Measurements from ENCODE around the gene ARFRP1.

Gene ARFRP1

DNA sequence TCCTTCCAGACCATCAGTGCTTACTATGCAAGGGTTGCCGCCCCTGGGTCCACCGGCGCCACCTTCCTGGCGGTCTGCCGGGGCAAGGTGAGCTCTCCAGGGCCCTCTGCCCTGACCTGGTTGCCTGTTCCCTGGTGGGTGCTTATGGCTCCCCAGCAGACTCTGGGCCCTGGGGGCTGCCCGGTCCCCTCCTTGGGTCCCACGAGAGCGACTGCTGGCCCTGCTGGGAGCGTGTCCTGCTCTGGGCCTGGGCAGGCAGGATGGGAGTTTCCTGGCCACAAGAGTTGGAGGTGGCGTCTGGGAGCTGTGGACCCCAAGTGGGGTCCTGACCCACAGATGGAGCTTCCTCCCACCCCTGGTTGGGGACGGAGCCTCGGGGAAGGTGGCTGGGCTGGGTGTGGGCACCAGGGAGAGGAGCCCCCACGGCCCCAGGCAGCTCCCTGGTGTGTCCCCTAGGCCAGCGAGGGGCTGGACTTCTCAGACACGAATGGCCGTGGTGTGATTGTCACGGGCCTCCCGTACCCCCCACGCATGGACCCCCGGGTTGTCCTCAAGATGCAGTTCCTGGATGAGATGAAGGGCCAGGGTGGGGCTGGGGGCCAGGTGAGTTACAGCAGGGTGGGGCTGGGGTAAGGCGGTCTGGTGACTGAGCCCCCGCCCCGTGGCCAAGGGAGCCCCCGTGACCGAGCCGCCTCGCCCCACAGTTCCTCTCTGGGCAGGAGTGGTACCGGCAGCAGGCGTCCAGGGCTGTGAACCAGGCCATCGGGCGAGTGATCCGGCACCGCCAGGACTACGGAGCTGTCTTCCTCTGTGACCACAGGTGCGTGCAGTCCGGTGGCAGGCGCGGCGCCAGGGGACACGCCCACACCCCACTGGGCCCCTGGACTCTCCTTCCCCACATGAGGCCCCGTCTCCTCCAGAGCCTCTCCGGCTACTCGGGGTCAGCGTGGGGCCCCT, 18.5 kb downstream of the ARFRP1 start:
- Histone ChIP-seq H3K4me3 (IDR thresholded peaks at IDR 0.05; ENCODE audit: insufficient read depth, low read depth, low read length) (no peak overlapping the region), H3K4me1 (ENCODE audit: low read depth, poor library complexity, severe bottlenecking) (no peaks in the 10 kb centered on the region), H3K27me3 (ENCODE audit: insufficient read depth, low read depth) (no peaks in the 10 kb centered on the region; the same call in 1 of the 2 replicates), H3K36me3 (ENCODE audit: insufficient read depth) (no peaks in the 10 kb centered on the region), H3K27ac (no peak overlapping the region), H4K20me1 (ENCODE audit: insufficient read depth) (no peaks in the 10 kb centered on the region), H3K4me2 (no peak overlapping the region), H2AFZ (ENCODE audit: low read depth) (no peak overlapping the region), H3K9ac (no peak overlapping the region), H3K79me2 (ENCODE audit: insufficient read depth, low read depth) (no peaks in the 10 kb centered on the region)
- TF ChIP-seq, protein P1, sequence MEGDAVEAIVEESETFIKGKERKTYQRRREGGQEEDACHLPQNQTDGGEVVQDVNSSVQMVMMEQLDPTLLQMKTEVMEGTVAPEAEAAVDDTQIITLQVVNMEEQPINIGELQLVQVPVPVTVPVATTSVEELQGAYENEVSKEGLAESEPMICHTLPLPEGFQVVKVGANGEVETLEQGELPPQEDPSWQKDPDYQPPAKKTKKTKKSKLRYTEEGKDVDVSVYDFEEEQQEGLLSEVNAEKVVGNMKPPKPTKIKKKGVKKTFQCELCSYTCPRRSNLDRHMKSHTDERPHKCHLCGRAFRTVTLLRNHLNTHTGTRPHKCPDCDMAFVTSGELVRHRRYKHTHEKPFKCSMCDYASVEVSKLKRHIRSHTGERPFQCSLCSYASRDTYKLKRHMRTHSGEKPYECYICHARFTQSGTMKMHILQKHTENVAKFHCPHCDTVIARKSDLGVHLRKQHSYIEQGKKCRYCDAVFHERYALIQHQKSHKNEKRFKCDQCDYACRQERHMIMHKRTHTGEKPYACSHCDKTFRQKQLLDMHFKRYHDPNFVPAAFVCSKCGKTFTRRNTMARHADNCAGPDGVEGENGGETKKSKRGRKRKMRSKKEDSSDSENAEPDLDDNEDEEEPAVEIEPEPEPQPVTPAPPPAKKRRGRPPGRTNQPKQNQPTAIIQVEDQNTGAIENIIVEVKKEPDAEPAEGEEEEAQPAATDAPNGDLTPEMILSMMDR (conservative IDR thresholded peaks at IDR 0.05; ENCODE audit: low read depth, low read length) = no peak

DNA sequence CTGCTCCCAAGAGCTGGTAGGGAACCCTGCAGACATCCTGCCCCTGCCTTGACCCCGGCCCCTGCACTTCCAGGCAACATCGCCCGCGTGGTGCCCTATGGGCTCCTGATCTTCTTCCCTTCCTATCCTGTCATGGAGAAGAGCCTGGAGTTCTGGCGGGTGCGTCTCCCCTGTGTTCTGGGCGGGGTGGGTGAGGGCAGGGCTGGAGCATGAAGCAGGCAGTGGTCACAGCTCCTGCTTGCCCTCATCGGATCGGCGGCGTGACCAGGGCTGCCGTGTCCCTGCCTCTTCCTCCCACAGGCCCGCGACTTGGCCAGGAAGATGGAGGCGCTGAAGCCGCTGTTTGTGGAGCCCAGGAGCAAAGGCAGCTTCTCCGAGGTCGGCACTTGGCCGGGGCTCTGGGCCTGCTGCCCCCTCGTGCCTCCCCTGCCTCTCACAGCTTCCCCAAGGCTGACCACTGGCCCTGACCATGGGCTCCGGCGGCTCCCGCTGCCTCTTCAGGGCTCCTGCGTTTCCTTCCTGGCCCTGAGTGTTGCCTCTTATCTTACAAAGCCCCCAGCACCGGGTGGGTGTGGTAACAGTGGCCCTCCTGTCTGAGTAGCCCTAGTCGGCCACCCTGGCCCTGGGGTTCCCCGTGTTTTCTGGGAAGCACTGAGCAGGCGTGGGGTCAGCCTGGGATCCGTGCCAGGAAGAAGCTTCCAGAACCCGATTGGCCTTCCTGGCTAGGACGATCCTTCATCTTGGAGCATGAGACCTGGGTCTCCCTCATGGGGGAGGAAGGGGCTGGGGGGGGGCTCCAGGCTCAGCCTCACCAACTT, 19.3 kb downstream of the ARFRP1 start:
- Histone ChIP-seq H3K27ac (no peak overlapping the region), H3K27me3 (ENCODE audit: insufficient read depth, low read depth) (no peaks in the 10 kb centered on the region; the same call in 1 of the 2 replicates), H3K9ac (no peak overlapping the region), H2AFZ (ENCODE audit: low read depth) (no peak overlapping the region), H3K4me2 (no peak overlapping the region), H3K36me3 (ENCODE audit: insufficient read depth) (no peaks in the 10 kb centered on the region), H3K4me1 (ENCODE audit: low read depth, poor library complexity, severe bottlenecking) (no peaks in the 10 kb centered on the region), H3K4me3 (IDR thresholded peaks at IDR 0.05; ENCODE audit: insufficient read depth, low read depth, low read length) (no peak overlapping the region), H3K79me2 (ENCODE audit: insufficient read depth, low read depth) (no peaks in the 10 kb centered on the region), H4K20me1 (ENCODE audit: insufficient read depth) (no peaks in the 10 kb centered on the region)
- TF ChIP-seq, protein P1 (conservative IDR thresholded peaks at IDR 0.05; ENCODE audit: low read depth, low read length) = no peak

DNA sequence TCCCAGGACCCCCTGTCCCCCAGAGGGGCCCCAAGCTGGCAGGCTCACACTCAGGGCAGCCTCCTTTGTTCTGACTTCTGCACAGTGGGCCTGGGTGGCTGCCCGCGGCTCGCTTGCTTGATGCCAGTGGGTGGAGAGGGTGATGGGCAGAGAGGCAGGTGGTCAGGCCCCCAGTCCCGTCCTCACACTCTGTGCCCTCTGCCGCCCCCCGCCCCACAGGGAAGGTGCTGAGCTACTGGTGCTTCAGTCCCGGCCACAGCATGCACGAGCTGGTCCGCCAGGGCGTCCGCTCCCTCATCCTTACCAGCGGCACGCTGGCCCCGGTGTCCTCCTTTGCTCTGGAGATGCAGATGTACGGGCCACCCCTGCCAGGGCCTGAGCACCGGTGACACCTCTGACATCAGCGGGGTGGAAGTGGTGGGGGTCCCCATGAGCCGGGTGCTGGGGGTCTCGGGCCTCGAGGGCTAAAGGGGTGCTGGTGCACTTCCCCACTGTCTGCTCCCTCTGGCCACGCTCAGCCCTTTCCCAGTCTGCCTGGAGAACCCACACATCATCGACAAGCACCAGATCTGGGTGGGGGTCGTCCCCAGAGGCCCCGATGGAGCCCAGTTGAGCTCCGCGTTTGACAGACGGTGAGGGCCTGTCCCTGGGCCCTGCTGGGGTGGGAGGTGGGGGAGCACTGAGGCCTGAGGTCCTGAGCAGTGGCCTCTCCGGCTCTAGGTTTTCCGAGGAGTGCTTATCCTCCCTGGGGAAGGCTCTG, 20.2 kb downstream of the ARFRP1 start:
- no peak overlapping the region for H3K9ac ChIP-seq
- H3K4me3 ChIP-seq (IDR thresholded peaks at IDR 0.05; ENCODE audit: insufficient read depth, low read depth, low read length) = no peak overlapping the region
- H4K20me1 ChIP-seq (ENCODE audit: insufficient read depth) = no peaks in the 10 kb centered on the region
- H2AFZ ChIP-seq (ENCODE audit: low read depth) = no peak overlapping the region
- H3K27ac ChIP-seq = no peak overlapping the region
- H3K4me1 ChIP-seq (ENCODE audit: low read depth, poor library complexity, severe bottlenecking) = no peaks in the 10 kb centered on the region
- H3K36me3 ChIP-seq (ENCODE audit: insufficient read depth) = no peaks in the 10 kb centered on the region
- no peaks in the 10 kb centered on the region for H3K79me2 ChIP-seq (ENCODE audit: insufficient read depth, low read depth)
- H3K4me2 ChIP-seq = no peak overlapping the region
- TF ChIP-seq, protein P1 (conservative IDR thresholded peaks at IDR 0.05; ENCODE audit: low read depth, low read length) = no peak
- H3K27me3 ChIP-seq (ENCODE audit: insufficient read depth, low read depth) = no peaks in the 10 kb centered on the region

Data from KMS-11 (cell line).